NCI-H1436 (cell line): ENCODE measurements around the gene ANKH.
"Not testable (repeated sequence)": the region's sequence is repeated elsewhere in the genome, so short reads cannot be mapped to it uniquely, and the experiment has no call there.

Experiments used
- DNase-seq: peaks from one replicate; lab custom pipeline; 2025; lab: John Stamatoyannopoulos, UW

The ANKH gene

DNA sequence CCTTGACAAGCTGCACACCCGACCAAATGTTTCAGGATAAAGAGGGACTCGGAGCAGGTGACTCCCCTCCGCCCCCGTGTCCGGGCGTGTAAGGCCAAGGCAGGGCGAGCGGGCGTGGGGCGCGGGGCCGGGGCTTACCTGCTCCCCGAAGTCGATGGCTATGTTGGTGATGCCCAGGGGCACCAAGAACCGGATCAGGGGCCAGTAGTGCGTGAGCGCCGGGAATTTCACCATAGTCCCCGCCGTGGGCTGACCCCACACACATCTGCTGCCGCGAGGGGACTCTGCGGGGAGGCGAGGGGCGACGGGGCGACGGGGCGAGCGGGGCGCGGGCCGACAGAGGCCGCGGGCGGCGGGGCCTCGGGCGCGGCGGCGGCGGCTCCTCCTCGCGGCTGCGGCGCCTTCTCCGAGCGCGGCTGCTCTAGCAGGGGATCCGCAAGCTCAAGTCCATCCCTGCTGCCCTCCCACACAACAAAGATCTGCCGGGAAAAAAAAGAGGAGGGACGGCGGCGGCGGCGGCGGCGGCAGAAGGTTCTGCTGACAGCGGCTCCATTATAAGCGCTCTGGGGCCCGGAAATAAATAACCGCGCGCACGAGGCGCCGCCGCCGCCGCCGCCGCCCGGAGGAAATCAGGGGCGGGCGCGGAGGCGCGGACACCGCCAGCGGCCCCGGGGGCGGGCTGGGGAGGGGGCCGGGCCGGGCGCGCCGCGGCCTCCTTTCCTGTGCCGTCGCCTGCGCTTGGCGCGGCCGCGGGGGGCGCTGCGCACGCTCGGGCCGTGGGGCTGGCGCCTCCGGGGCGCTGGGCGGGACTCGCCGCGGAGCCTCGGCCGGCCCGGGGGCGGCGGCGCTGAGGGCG, at the start of gene ANKH:
ANKH (minus strand) TSS at position 565 of the 856 bp plus-strand sequence; CDS start at position 234, 331 bp downstream.
- peak; percentile 74 for DNase-seq

DNA sequence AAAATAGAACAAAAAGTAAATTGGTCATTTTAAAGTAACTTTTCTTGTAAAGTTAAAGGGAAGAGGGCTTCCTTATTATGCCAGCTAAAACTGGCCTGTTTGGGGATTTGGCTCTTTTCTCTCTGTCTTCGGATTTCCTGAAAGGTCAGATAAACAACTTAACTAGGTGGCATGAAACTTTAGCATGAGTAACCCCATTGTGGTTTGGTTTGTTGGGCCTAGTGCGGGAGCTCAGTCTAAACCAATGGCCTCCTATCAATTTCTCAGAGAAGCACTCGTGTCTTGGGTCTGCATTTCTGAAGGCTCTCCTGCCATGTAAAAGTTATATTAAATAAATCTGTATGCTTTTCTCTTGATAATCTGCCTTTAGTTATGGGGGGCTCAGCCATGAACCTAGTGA, 48.5 kb upstream of the ANKH start:
- no peak for DNase-seq

- not testable (repeated sequence) for DNase-seq
Observed at GRCh38 chr5:14919106-14919505, 47.5 kb upstream of the ANKH start.

DNA sequence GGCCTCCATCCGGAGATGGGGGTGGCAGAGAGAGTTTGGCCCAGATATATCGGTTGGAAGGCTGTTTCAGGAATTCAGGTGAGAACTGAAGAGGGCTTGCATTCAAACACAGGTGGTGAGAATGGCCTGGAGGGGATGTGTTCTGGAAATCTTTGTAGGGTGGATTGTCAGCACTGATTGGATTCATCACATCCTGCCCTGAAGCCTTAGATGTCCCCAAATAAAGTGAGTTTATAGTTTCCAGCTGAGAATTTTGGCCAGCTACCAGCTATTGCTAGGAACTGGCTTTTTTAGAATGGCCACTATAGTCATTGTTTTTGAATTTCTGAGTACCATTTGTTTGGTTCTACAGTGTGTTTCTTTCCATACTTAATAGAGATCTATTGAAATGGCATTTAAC, 46.1 kb upstream of the ANKH start:
- DNase-seq = no peak

- no peak for DNase-seq
Observed at GRCh38 chr5:14915291-14915952, 43.8 kb upstream of the ANKH start.

GRCh38 chr5:14914623-14915260, 43.2 kb upstream of the ANKH start:
- no peak for DNase-seq

- no peak for DNase-seq
Observed at GRCh38 chr5:14914193-14914592, 42.6 kb upstream of the ANKH start.

- no peak for DNase-seq
Observed at GRCh38 chr5:14913096-14913495, 41.5 kb upstream of the ANKH start.

DNA sequence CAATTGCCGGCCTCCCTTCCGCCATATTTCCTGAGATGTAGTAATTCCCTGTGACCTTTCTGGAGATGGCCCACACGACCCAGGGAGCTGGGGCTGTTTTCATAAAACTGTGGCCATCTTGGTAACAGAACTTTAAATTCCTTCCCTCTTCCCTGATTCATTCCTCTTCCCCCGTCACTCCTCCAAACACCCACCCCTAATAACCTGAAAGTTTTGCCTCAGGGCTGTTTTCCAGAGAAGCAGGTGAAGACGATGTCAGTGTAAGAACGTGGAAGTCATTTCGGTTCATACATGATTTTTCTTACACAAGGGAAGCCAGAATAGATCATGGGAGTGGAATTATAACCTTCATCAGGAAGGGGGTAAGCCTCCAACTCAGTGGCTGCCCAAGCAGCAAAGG, 40.6 kb upstream of the ANKH start:
- no peak for DNase-seq

DNA sequence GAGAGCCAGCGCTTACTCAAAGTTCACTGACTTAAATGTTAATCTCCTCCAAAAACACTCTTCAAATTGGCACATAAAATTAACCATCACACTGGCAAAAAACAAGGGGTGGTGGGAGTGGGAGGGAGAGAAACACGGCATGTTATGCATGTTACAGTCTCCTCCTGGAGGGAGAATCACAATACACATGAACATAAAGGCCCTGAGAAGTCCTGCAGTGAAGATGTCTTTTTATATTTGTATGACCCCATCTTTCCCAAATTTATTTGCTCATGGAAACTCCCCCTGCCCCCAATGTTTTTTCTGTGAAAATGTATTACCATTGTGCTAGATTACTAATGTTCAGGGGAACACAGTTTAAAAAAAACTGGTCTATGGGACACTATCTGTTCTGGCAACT, 37.8 kb upstream of the ANKH start:
- DNase-seq = no peak

- DNase-seq = no peak
Observed at GRCh38 chr5:14908172-14908571, 36.6 kb upstream of the ANKH start.

DNA sequence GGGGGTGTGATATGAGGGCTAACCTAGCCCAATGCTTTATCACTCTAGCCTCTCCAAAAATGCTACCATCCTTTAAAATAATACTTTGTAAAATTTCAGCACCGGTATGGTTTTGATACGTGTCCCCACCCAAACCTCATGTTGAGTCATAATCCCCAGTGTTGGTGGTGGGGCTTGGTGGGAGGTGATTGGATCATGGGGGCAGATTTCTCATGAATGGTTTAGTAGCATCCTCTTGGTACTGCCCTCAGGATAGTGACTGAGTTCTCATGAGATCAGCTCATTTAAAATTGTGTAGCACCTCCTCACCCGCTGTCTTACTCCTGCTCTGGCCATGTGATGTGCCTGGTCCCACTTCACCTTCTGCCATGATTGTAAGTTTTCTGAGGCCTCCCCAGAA, 35.0 kb upstream of the ANKH start:
- DNase-seq = no peak

DNA sequence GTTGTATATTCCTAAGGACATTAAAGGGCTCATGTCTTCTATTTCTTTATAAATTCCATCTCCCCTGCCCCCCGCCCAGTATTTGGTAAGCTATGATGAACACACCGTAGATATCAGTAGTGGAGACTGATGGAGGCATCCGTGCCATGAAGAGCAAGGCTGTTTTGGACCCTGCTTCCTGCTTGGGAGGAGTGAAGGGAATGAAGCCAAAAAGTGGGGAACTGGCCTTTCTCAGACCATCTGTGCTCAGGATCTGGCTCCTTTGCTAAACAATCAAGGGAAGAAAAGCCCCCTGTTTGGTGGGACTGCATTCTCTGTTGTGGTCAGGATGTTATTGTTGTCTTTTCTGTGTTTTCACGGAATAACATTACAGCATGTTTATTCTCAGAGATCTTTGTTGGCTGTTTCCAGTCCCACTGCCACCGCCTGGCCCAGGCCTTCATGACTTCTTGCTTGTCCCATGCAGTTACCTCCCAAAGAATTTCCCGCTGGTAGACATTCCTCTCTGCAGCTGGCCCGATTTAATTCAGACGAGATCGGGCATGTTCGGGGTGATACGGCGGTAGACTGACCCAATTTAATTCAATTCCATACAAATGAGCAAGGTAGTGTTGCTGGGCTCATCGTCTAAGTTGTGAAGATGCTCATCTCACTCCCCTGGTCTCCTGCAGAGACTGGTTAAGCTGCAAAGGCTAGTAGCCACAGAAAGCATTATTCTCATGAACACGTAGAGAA, 31.4 kb upstream of the ANKH start:
- no peak for DNase-seq

DNA sequence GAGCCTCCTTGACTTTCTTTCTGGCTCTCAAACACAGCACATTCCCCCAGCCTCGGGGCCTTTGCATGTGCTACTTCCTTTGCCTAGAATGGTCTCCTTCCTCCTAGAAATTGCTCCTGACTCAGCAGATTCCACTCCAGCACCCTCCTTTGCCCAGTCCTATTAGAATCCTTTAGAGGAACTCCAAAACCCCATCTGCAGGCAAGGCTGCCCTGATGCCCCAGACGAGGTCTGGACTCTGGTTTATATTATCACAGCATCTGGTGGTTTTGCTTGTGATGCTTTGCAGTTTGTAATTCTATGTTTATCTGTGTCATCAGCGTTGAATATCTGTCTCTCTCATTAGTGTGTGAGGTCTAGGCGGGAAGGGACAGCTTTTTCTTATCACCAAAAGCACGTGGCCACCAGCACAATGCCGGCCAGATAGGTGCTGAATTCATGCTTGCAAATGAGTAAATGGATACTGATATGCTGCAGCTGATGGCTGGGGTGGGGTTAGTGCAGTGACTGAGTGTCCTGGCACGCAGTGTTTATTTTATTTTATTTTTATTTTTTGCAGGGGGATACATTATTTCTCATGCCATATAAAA, 30.0 kb upstream of the ANKH start:
- no peak for DNase-seq

DNA sequence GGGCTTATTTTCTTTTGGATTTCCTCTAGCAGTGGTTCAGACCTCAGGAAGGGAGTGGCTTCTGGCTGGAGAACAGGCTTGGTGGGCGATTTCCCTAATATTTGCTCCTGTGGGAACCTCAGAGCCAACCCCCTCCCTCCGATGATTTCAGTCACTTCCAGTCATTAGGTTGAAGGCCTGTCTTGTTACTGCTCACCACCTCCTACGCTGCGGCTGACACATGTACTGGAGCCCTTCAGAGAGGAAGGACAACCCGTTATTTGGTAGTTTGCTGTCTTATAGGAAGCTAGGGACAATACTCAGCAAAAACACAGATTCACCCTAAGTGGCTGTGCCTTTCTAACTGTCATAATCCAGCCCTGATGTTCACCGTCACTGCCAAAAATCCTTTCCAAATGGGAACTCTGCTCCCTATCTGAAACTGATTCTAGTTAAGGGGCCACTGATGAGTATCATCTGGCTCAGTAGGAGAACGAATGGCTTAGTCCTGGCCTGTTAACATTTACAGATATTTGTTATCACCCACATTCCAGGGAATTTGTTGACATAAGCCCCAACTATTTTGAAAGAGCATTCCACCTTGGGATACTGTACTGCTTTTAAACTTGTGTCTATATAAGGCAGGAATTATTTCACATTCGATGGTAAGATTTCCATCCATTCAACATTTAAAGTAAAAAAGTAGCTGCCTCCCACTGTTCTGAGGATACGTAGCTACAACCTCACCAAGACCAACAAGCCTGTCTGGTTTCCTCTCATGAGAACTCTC, 29.3 kb upstream of the ANKH start:
- DNase-seq = no peak

DNA sequence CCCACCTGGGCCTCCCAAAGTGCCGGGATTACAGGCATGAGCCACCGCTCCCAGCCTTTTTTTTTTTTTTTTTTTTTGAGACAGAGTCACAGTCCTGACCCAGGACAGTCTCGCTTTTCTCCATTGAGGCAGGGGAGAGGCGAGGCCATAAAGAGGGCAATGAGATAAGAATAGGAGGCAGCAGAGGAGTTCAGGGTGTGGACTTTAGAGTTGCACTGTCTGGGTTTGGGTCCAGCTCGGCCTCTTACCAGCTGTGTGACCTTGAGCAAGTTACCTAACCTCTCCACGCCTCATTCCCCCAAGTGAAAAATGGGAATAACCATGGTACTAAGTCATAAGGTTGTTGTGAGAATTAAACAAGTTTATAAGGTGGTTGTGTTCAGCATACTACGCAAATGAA, 24.6 kb upstream of the ANKH start:
- DNase-seq = no peak

GRCh38 chr5:14895301-14895700, 23.7 kb upstream of the ANKH start:
- no peak for DNase-seq

DNA sequence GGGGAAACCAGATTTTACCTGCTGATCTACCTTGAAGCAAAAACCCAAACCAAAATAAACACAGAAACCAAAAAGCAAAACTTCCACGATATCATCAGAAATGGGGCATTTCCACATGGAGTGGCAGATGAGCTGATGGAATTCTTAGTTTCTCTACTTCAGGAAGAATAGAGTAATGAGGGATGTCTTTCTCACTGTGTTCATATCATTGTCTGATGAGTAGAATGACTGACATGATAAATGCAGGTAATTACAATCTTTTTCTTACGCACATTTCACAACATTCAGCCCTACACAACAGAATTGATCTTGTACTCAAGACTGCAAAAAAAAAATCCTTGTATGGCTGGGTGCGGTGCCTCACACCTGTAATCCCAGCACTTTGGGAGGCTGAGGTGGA, 23.2 kb upstream of the ANKH start:
- no peak for DNase-seq

DNA sequence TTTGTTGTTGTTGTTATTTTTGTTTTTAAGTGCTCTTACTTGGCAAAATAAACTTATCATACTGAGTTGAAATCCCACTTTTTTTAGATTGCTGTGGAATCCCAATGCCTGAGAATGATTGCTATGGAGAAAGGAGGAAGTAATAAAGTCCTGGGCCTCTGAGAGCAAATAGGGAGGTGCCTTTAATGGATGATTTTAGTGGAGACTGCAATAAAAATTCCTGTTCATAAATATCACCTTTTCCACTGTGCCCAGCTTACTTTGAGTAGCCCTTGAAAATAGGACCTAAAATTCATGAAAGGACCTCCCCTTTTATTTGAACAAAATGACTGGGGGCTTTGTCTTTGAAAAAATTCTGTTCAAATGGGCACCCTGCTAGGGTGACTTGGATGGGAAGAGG, 21.8 kb upstream of the ANKH start:
- no peak for DNase-seq

DNA sequence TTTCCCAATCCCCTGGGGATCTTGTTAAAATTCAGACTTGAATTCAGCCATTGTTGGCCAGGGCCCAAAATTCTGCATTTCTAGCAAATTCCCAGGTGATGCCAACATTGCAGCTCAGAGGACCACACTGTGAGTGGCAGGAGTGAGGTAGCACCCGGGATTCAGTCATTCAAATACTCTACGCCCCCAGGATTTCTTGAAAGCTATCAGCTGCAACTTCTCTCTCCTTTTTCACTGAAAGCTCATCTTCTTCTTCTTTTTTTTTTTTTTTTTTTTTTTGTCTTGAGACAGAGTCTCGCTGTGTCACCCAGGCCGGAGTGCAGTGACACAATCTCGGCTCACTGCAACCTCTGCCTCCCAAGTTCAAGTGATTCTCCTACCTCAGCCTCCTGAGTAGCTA, 19.3 kb upstream of the ANKH start:
- DNase-seq = no peak

- no peak for DNase-seq
Observed at GRCh38 chr5:14884062-14884612, 12.6 kb upstream of the ANKH start.
